Right lobe of liver (tissue), 4 donors: ENCODE results near the gene IGSF9B.

Experiments
- CTCF ChIP-seq, 4 donors: fragments of 200-600 bp in 3 of 4; fragments of 450-650 bp in 1 of 4; IDR thresholded peaks; one replicate each; pipeline versions ENCODE4 v1.5.1 to v1.8.0; 2016 to 2022; ENCODE audit warnings: antibody characterized with exemption in 4 of 4, mild to moderate bottlenecking in 2 of 4
- POLR2A ChIP-seq: fragments of 450-650 bp; IDR thresholded peaks from one replicate; pipeline ENCODE4 v1.6.1; 2017; ENCODE audit warnings: antibody characterized with exemption, mild to moderate bottlenecking
- donor health status: DM: no; HTN: no; CAD: no.
- donor health status: DM: no; HTN: no; CAD: no.
- donor health status: DM: no; HTN: yes; CAD: no.

GRCh38 chr11:133995066-133995465 is 38.3 kb upstream of the IGSF9B start:
- TF ChIP-seq CTCF (IDR thresholded peaks at IDR 0.05) (no peak), POLR2A (no peak)
